Measurements from ENCODE around the gene CITED4. TPM values are rescaled to one million over a fixed set of nuclear protein-coding genes. Genes with fewer than 3 reads are reported as not detected.

CITED4 gene
- total RNA-seq, 2 experiments from 2014 or later, result 6.7 to 7.4 TPM

DNA sequence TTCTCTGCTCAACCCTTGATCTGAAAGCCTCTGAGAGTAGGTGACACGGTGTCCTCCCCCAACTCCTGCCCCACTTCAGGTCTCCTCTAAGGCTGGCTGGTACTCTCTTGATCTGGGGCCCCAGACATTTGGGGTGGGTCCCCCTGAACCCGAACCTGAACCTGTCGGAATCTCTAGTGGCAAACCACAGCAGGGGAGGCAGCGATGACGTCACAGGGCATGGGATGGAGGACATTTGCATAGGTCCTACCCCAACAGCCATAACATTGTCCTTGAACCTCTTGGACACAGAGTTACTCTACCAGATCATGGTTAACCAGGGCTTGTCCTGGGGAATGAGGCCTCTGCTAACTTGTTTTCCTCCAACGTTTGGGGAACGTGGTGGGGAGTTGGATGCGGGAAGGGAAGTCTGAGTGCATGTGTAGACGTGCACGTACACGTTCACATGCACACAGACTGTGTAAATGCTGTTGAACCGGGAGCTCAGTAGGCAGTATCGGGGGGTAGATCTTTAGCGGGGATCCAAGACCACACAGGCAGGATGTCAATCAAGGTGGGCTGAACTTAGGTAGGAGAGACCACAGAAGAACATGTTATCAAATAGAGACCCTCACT, 32.4 kb downstream of the CITED4 start:
- DNase-seq, result no peak
- intact Hi-C loops (cut with micrococcal nuclease), result no loop called here
- ChIA-PET POLR2A (interaction anchor here (1.3 kb wide), 1 partner anchor 12 kb away, joined by 4 read pairs; no protein-coding TSS in a partner anchor), CTCF (no interaction called here)
- TF ChIP-seq, protein P1, sequence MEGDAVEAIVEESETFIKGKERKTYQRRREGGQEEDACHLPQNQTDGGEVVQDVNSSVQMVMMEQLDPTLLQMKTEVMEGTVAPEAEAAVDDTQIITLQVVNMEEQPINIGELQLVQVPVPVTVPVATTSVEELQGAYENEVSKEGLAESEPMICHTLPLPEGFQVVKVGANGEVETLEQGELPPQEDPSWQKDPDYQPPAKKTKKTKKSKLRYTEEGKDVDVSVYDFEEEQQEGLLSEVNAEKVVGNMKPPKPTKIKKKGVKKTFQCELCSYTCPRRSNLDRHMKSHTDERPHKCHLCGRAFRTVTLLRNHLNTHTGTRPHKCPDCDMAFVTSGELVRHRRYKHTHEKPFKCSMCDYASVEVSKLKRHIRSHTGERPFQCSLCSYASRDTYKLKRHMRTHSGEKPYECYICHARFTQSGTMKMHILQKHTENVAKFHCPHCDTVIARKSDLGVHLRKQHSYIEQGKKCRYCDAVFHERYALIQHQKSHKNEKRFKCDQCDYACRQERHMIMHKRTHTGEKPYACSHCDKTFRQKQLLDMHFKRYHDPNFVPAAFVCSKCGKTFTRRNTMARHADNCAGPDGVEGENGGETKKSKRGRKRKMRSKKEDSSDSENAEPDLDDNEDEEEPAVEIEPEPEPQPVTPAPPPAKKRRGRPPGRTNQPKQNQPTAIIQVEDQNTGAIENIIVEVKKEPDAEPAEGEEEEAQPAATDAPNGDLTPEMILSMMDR (IDR thresholded peaks at IDR 0.05), result no peak
- Mint-ChIP-seq H3K27ac (no peak overlapping the region), H3K36me3 (ENCODE audit: low read depth) (no peaks in the 10 kb centered on the region), H3K27me3 (no peaks in the 10 kb centered on the region), H3K4me3 (no peak overlapping the region), H3K9me3 (no peaks in the 10 kb centered on the region), H3K4me1 (ENCODE audit: low read depth) (peaks cover 14% of the 10 kb centered on the region)
- ATAC-seq, result no peak

DNA sequence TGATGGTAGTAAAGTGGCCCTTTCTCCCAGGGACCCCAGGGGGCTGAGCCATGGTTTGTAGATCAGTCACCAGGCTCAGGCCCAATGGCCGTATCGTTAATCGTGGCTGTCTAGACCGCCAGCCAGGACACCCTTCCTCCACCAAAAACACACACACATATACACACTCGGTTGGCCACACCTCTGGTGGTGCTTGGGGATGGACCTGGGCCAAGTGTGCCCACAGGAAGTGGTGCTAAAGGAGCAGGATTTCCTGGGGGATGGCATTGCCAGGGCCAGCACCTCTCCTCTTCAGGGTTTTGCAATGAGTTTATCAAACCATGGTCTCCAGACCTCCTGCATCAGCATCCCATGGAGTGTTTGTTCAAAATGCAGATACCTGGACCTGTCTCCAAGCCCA, 36.2 kb downstream of the CITED4 start:
- H3K4me1 Mint-ChIP-seq (ENCODE audit: low read depth), result peaks cover 14% of the 10 kb centered on the region
- POLR2A ChIA-PET, result no interaction called here

DNA sequence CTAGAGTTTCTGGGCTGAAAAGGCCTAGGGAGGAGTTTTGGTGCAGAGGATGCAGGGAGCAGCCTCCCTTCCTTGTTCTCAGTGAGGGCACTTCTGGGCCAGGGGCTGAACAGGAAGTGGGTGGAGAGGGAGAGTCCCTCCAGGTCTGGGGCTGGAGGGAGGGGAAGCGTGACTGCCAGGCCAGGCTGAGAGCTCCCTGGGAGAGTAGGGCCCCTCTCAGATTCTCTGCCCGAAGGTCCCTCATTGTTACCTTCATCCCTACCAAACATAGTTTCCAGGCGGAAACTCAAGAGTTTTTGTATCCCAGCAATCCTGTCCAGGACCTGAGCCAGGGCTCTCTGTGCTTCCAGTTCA, 36.8 kb downstream of the CITED4 start:
- CTCF ChIA-PET, result interaction anchor here (0.8 to 1.2 kb wide), 4 partner anchors 24 to 293 kb away, joined by 3 to 5 read pairs (median 4); no protein-coding TSS in a partner anchor
- Mint-ChIP-seq H3K27ac (no peak overlapping the region), H3K9me3 (no peaks in the 10 kb centered on the region), H3K27me3 (no peaks in the 10 kb centered on the region), H3K4me3 (no peak overlapping the region), H3K4me1 (ENCODE audit: low read depth) (peaks cover 14% of the 10 kb centered on the region), H3K36me3 (ENCODE audit: low read depth) (no peaks in the 10 kb centered on the region)
- POLR2A ChIA-PET, result interaction anchor here (0.9 kb wide), 1 partner anchor 35 kb away, joined by 3 read pairs; no protein-coding TSS in a partner anchor
- TF ChIP-seq, protein P1 (IDR thresholded peaks at IDR 0.05), result no peak
- peak; percentile 48 for DNase-seq
- ATAC-seq, result peak; percentile 87
- intact Hi-C loops (cut with micrococcal nuclease), result no loop called here

More for the DNA sequence above, 36.2 kb downstream of the CITED4 start:
- ATAC-seq (no peak), DNase-seq (no peak)
- Mint-ChIP-seq H3K9me3 (no peaks in the 10 kb centered on the region), H3K27ac (no peak overlapping the region), H3K4me3 (no peak overlapping the region), H3K27me3 (no peaks in the 10 kb centered on the region), H3K36me3 (ENCODE audit: low read depth) (no peaks in the 10 kb centered on the region)
- TF ChIP-seq, protein P1 (IDR thresholded peaks at IDR 0.05), result no peak
- intact Hi-C loops (cut with micrococcal nuclease), result no loop called here
- CTCF ChIA-PET, result interaction anchor here (1.2 kb wide), 1 partner anchor 24 kb away, joined by 3 read pairs; no protein-coding TSS in a partner anchor

DNA sequence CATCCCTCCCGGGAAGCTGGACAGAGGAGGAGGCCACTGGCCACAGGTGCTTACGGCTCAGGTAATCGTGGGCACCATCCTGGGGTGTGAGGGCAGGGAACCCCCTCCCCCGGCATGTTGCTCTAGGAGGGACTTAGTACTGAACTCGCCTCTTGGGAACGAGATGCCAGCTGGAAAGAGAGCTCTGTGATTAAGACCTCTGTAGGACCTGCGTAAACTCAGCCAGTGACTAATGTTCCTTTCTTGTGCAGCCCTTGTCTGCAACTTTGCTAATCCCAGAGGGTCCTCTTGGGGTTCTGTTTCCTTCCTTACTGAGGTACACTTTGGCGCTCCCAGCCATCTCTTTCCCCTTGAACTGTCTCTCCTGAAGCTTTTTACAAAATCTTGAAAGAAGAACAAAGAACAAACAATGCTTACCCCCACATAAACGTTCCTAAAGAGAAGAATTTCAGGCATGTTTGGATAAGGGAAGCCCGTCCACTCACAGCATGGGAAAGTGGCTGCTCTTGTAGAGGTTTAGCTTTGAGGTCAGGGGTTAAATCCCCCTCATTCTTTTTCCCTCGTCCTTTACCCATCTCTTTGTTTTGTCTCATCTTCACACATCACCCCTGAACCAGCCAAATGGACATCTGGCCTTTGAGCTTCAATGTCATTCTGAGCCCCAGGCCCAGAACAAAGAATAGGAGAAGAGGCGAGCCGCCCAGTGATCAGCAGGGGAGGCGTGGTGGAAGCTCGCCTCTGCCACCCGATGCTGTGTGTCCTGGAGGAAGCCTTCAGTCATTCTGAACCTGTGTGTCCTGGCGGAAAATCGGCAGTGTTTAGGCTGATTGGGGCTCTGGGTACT, 37.4 kb downstream of the CITED4 start:
- intact Hi-C loops (cut with micrococcal nuclease), result no loop called here
- Mint-ChIP-seq H3K36me3 (ENCODE audit: low read depth) (no peaks in the 10 kb centered on the region), H3K4me3 (no peak overlapping the region), H3K27me3 (no peaks in the 10 kb centered on the region), H3K9me3 (no peaks in the 10 kb centered on the region), H3K27ac (no peak overlapping the region), H3K4me1 (ENCODE audit: low read depth) (peaks cover 14% of the 10 kb centered on the region)
- ChIA-PET CTCF (interaction anchor here (0.8 to 1.2 kb wide), 4 partner anchors 25 to 292 kb away, joined by 3 to 5 read pairs (median 4); no protein-coding TSS in a partner anchor), POLR2A (interaction anchor here (0.9 to 1.4 kb wide), 2 partner anchors 17 to 35 kb away, joined by 3 read pairs; no protein-coding TSS in a partner anchor)
- TF ChIP-seq, protein P1 (IDR thresholded peaks at IDR 0.05), result no peak
- ATAC-seq (no peak), DNase-seq (no peak)
